GM12878 (cell line): Measurements from ENCODE around the gene PREX1.

Experiments used
- POLR2A ChIP-seq: IDR thresholded peaks from 2 replicates; pipeline ENCODE4 v1.6.1; 2011; ENCODE audit warnings: low read depth, mild to moderate bottlenecking, low read length
- TF ChIP-seq, protein P1 (sequence below): IDR thresholded peaks from 2 replicates; pipeline ENCODE4 v1.6.1; 2011; ENCODE audit warnings: low read depth, mild to moderate bottlenecking, low read length, moderate library complexity, borderline replicate concordance; ENCODE audit errors: extremely low read depth

DNA sequence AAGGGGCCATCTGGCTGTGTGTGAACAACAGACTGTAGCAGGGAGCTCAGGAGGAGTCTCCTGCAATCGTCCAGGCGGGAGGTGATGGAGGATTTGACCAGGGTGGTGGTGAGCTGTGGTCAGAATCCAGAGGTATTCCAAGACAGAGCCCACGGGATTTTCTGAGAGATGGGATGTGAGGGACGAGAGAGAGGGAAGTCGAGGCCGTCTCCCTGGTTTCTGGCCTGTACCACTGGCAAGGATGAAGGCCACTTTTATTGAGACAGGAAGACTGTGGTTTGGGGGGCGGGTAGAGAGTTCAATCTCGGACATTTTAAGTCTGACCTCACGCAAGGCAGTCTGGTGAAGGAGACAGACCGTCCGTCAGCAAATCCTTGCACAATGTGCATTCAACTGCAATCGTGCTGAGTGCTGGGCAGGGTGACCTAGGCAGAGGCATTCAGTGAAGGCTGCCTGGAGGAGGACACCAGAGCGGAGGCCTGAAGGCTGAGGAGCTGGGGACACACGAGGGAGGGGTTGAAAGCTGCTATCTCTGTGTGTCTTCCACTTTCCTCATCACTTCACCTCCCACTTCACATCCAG is 53.9 kb downstream of the PREX1 start:
- TF ChIP-seq, protein P1, sequence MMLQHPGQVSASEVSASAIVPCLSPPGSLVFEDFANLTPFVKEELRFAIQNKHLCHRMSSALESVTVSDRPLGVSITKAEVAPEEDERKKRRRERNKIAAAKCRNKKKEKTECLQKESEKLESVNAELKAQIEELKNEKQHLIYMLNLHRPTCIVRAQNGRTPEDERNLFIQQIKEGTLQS, result no peak
- TF ChIP-seq POLR2A, result no peak
